HG03575 (cell line): ENCODE measurements around the gene IL18BP.

Experiments
- ATAC-seq: cut with Tn5 transposase; IDR thresholded peaks from one replicate; pipeline ENCODE4 v1.9.1; 2021; ENCODE audit not compliant: unreplicated experiment, insufficient number of reproducible peaks, low FRiP score; ENCODE audit errors: extremely low read depth

The IL18BP gene

DNA sequence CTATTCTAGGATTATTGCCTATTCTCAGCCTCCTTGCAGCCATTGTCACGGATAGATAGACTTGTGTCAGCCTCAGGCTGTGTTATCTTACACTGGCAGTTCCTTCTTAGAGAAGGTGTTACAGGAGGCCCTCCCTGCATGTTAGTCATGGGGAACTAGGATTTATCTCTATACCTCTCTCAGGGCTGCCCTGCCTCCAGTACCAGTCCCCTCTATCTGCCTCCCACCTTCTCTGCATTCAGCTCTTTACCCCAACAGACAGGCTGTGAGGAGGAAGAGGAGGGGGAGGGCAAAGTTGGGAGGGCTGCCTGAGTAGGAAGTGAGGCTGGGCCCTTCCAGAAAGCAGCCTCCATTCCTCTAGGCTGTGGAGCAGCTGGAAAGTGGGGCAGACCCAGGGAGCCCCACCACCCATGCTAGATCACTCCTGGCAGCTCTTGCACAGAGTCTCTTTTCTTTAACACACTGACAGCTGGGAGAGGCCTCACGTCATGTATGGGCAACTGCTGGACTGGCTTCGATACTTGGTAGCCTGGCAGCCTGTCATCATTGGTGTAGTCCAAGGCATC is 2.9 kb upstream of the IL18BP start:
- ATAC-seq: no peak

DNA sequence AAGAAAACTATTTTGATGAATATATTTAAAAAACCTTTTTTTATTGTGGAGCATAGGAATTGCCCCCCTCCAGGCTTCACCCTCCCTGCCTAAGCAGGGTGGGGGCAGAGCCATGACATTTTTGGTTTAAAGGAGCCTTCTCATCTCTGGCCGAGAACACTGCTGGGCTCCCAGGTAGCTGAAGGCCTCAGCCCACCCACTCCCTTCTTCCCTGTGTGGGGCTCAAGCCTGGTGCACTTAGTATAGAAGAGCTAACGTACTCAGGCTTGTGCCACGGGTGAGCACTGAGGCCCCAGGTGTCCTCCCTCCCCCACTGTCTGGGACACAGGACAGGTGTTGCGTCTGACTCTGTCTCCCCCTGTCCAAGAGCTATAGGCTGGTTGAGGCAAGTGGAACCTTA is 2.2 kb upstream of the IL18BP start:
- ATAC-seq: no peak

DNA sequence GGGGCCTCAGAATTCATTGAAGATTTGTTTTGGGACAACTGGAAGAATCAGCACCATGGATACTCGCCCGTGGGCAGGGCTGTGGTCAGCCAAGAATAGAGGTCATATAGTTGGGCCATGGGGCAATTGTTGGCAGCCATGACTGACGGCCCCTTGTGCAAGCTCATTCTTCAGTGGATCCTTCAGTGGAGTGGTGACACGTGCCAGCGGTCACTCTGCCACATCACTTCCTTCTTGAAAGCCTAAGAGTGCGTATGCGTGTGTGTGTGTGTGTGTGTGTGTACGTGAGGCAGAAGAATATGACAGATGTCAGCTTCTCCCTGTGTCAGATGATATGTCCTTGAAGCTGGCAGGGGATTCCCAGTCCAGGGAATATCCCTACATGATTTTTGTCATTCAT is 1.8 kb upstream of the IL18BP start:
- no peak for ATAC-seq

GRCh38 chr11:71997594-71997993 is 1.1 kb upstream of the IL18BP start:
- ATAC-seq: no peak

GRCh38 chr11:71998061-71998460 is 648 bp upstream of the IL18BP start:
- no peak for ATAC-seq

DNA sequence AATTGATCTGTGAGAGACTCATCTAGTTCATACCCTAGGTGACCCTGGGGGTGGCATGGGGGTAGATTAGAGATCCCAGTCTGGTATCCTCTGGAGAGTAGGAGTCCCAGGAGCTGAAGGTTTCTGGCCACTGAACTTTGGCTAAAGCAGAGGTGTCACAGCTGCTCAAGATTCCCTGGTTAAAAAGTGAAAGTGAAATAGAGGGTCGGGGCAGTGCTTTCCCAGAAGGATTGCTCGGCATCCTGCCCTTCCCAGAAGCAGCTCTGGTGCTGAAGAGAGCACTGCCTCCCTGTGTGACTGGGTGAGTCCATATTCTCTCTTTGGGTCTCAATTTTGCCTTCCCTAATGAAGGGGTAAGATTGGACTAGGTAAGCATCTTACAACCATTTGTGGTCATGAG is 653 bp downstream of the IL18BP start:
- no peak for ATAC-seq

- ATAC-seq: no peak
Measured at GRCh38 chr11:71999798-72000197, 1.1 kb downstream of the IL18BP start.

DNA sequence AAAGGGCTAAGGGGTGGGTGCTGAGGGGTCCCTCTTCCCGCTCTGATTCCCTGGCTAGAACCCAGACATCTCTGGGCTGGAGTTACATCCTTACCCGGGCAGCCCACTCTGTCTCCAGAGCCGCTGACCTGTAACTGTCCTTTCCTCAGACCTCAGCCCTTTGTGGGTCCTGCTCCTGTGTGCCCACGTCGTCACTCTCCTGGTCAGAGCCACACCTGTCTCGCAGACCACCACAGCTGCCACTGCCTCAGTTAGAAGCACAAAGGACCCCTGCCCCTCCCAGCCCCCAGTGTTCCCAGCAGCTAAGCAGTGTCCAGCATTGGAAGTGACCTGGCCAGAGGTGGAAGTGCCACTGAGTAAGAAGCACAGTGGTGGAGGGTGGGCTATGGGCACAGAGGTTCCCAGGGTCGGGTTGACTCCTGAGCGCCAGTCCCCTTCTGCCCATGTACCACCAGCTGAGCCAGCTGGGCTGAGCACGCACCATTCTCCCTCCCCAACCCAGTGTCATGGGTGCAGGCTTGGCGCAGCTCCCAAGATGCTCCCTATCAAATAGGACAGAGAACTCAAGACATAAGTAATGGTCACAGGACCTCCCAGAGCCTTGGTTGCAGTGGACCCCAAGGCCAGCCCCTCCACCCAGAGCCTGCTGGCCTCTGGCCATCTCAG is 1.6 kb downstream of the IL18BP start:
- no peak for ATAC-seq

GRCh38 chr11:72001285-72001684 is 2.6 kb downstream of the IL18BP start:
- no peak for ATAC-seq

DNA sequence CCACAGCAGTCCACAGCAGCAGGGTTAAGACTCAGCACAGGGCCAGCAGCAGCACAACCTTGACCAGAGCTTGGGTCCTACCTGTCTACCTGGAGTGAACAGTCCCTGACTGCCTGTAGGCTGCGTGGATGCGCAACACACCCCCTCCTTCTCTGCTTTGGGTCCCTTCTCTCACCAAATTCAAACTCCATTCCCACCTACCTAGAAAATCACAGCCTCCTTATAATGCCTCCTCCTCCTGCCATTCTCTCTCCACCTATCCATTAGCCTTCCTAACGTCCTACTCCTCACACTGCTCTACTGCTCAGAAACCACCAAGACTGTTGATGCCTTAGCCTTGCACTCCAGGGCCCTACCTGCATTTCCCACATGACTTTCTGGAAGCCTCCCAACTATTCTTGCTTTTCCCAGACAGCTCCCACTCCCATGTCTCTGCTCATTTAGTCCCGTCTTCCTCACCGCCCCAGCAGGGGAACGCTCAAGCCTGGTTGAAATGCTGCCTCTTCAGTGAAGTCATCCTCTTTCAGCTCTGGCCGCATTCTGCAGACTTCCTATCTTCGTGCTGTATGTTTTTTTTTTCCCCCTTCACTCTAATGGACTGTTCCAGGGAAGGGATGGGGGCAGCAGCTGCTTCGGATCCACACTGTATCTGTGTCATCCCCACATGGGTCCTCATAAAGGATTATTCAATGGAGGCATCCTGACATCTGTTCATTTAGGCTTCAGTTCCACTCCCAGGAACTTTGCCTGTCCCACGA is 3.3 kb downstream of the IL18BP start:
- ATAC-seq: no peak

GRCh38 chr11:72002841-72003775 is 4.4 kb downstream of the IL18BP start:
- ATAC-seq: no peak

DNA sequence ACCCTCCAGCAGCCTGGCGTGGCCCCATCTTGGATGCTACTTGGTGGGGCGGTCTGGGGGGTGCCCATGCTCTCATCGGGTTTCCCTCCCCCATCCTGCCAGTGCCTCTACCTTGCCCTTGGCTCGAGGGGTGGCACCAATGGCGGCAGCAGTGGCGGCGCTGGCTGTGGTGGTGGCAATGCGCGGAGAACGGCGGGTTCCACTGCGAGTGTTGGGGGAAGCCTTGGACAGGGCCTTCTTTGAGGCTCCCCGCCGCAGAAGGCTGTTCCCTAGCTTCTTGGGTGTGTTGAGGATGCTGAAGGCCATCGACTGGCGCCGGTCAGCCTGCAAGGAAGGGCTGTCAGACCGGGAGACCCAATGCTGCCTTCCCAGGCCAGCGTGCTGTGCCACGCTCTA is 5.1 kb downstream of the IL18BP start:
- ATAC-seq: no peak

GRCh38 chr11:72004515-72005346 is 6.0 kb downstream of the IL18BP start:
- ATAC-seq: no peak

GRCh38 chr11:72005347-72006260 is 6.9 kb downstream of the IL18BP start:
- ATAC-seq: no peak

GRCh38 chr11:72006309-72007088 is 7.8 kb downstream of the IL18BP start:
- no peak for ATAC-seq

DNA sequence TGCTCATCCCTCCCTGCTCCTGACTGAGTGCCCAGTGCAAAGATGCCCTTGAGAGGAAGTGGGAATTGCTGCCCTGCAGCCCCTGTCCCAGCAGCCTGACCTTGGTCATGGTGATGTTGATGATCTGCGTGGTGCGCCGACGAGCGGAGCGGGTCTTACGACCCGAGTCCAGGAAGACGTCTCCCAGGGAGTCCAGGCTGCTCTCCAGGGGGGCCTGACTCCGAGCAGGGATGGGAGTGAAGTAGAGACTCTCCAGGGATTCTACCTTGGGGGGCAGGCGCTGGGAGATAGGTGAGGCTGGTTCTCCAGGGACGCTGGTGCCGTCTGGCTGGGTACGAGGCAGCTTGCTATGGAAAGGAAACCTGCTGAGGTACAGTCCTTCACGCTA is 8.4 kb downstream of the IL18BP start:
- no peak for ATAC-seq

DNA sequence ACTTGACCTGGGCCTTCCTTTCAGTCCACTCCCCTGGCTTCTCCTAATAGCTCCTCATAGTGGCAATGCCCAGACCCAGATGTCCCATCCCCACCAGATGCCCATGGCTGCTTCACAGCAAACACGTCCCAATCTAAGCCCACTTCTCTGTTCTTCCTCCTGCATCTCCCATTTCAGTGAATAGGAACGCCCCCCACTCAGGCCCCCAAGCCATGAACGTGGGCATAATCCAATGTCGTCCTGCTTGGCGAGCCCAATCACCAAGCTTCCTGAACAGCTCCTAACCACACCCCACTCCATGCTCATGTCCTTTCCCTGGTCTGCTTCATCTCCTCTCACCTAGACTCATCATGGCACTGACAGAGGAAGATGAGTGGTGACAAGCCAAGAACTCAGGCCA is 8.9 kb downstream of the IL18BP start:
- no peak for ATAC-seq
